Erythroblast (primary cell): ENCODE data around the gene PIGP.
A peak's percentile ranks its signal among the peaks of the same experiment; 100 is the strongest.
"Not testable (repeated sequence)": the region's sequence is repeated elsewhere in the genome, so short reads cannot be mapped to it uniquely, and the experiment has no call there.

ENCODE experiments used
- DNase-seq, 2 experiments: peaks; one replicate each; lab custom pipeline; 2025; lab: John Stamatoyannopoulos, UW
- GATA1 ChIP-seq: IDR thresholded peaks from 2 replicates; pipeline ENCODE4 v1.6.1; 2011; ENCODE audit warnings: low read depth, mild to moderate bottlenecking, control low read depth, low read length, moderate library complexity
- POLR2A ChIP-seq: IDR thresholded peaks from 2 replicates; pipeline ENCODE4 v1.6.1; 2011; ENCODE audit warnings: mild to moderate bottlenecking, low read length

The PIGP gene

DNA sequence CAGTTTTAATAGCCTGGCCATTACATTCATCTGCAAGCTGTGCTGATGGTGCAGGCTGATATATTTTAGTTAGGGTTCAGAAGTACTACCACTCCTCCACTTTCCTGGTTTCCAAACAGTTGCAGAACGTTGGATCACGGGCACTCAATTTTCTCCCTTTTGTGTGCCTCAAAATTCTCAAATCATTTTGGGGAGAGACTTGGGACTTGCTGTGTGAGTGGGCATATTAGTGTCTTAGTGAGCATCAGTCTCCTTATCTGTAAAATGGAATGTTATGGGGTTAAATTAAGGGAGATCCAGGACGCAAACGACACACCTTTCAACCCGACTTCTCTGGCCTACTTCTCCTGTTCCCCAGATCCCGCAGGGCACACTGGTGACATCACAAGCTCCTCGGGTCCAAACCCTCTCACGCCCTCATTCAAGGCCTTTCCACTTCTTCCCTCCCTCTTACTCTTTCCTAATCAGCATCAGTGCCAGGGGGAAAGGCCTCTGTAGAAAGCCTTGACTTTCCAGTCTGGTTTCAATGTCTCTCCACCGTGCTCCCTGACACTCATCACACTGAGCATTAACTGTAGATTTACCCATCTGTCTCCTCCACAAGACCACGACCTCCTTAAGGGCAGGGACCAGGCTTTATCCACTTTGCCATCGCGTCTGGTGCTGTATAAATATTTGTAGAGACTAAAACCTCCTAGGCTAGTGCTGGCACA, 1.2 kb downstream of the PIGP start:
- TF ChIP-seq GATA1 = no peak
- no peak for TF ChIP-seq POLR2A
- DNase-seq = peak; percentile 50 to 51

GRCh38 chr21:37065561-37066177, 7.2 kb downstream of the PIGP start:
- DNase-seq = no peak
- TF ChIP-seq GATA1 (no peak), POLR2A (no peak)

- DNase-seq = no peak
- no peak for TF ChIP-seq GATA1
- TF ChIP-seq POLR2A = no peak
Observed at GRCh38 chr21:37064841-37065240, 8.0 kb downstream of the PIGP start.

DNA sequence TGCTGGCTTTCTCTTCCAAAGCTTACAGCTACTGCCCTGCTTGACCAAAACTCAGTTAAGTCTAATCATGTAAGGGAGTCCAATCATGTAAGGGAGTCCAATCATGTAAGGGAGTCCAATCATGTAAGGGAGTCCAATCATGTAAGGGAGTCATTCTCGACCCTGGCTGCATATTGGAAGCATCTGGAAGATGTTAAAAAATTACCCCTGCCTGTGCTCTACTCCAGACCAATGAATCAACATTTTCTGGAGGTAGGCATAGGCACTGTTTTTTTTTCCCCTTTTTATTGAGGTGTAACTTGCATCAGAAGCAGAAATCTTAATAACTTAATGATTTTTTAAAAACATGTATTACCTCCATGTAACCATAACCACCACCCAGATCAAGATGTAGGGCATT, 9.4 kb downstream of the PIGP start:
- TF ChIP-seq GATA1 (no peak), POLR2A (no peak)
- no peak for DNase-seq

DNA sequence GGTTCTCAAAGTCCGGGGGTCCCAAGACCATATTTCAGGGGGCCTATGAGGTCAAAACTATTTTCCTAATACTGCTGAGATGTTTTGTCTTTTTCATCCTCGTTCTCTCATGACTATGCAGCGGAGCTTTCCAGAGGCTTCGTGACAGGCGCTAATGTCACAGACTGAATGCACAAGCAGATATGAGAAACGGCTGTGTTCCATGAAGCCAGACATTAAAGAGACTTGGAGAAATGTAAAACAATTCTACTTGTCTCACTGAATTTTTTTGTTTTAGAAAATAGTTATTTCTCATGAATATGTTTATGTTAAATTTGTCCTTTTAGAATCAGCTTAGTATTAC, 10.3 kb downstream of the PIGP start:
- DNase-seq = no peak
- TF ChIP-seq POLR2A (no peak), GATA1 (no peak)

DNA sequence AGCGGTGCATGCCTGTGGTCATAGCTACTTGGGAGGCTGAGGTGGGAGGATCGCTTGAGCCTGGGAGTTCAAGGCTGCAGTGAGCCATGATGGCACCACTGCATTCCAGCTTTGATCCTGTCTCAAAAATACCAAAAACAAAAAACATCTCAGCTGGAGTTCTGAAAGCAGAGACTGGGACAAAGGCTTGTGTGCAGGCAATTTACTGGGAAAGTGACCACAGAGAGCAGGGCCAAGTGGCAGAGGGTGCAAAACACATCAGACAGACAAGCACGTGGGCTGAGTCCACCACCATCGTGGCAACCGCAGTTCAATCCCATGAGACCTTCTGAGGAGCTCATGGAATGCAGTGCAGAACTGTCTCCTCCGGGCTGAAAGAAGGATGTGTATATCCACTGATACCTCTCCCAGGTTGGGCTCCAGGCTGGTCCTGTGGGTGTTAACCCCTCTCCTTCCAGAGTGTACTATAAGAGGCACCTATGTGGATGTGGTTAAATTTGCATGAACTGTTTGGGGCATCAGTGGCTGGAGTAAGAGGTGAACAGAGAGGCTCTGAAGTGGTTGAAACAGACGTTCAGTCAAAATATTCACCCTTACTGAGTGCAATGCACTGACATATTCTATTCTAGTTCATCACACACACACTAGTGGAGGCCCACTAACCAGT, 10.8 kb downstream of the PIGP start:
- no peak for DNase-seq
- TF ChIP-seq GATA1 (no peak), POLR2A (no peak)

- DNase-seq = no peak
- no peak for TF ChIP-seq POLR2A
- no peak for TF ChIP-seq GATA1
Observed at GRCh38 chr21:37060296-37060695, 12.6 kb downstream of the PIGP start.

DNA sequence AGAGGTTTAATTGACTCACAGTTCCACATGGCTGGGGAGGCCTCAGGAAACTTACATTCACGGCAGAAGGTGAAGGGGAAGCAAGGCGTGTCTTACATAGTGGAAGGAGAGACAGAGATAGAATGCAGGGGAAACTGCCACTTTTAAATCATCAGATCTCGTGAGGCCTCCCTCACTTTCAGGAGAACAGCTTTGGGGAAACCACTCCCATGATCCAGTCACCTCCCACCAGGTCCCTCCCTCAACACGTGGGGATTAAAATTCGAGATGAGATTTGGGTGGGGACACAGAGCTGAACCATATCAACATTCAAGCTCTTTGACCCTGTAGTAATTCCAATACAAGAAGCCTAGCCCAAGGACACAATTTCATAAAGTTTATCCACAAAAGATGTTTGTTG, 13.7 kb downstream of the PIGP start:
- DNase-seq = no peak
- TF ChIP-seq GATA1 (no peak), POLR2A (no peak)

DNA sequence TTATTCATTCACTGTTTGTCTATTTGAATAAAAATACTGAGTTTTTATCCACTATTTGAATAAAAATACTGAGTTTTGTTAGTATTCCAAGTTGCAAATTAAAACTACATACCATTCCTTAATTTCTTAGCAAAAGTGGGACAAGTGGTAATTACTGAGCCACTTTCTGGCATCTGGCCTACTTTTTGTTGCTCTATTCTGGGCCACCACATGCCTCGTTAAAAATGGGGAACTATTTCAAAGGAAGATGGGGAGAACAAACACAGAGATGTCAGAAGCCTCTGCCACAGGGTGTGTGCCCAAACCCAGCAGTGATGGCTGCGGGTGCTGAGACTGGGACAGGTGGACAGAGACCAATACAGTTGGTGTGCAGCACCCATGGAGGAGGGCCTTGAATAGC, 14.6 kb downstream of the PIGP start:
- no peak for DNase-seq
- TF ChIP-seq POLR2A (no peak), GATA1 (no peak)

DNA sequence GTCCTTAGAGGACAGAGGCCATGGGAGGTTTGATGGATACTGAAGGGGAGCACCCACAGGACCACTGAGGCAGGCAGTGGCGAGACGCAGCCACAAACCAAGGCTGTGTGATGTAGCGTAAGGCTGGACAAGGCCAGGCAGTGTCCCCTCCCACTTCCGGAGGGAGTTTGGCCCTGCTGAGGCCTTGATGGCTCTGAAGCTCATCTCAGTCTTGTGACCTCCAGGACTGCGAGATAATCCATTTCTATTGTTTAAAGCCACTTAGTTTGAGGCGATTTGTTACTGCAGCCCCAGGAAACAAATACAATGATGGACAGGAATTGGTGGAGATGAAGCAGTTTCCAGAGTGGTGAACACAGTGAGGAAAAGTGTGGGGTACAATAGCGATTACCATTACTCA, 15.3 kb downstream of the PIGP start:
- no peak for TF ChIP-seq POLR2A
- no peak for TF ChIP-seq GATA1
- DNase-seq = no peak

GRCh38 chr21:37055271-37055855, 17.5 kb downstream of the PIGP start:
- no peak for DNase-seq
- TF ChIP-seq GATA1 = no peak
- no peak for TF ChIP-seq POLR2A

DNA sequence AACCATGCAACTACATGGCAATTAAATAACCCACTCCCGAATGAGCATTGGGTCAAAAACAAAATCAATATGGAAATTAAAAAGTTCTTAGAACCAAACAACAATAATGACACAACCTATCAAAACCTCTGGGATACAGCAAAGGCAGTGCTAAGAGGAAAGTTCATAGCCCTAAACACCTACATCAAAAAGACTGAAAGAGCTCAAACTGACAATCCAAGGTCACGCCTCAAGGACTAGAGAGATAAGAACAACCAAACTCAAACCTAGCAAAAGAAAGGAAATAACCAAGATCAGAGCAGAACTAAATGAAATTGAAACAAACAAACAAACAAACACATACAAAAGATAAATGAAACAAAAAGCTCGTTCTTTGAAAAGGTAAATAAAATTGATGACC, 23.1 kb downstream of the PIGP start:
- DNase-seq = not testable (repeated sequence)

GRCh38 chr21:37047079-37047478, 25.8 kb downstream of the PIGP start:
- no peak for DNase-seq
- TF ChIP-seq GATA1 = no peak
- TF ChIP-seq POLR2A = no peak

DNA sequence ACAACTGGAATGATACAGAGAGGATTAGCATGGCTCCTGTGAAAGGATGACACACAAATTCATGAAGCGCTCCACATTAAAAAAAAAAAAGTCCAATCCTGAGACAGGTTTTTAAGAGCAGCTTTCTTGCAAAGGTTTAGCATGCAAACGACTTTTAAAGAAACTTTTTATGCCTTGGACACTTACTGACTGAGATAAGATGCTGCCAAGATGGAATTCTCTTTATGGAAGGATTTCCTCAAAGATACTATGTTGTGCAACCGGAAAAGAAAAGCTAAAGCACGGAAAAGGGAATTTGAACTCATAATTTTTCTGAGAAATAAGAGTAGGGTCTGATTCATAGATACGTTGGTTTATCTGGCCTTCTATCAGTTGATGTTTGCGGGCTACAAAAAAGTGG, 27.3 kb downstream of the PIGP start:
- DNase-seq = no peak
- no peak for TF ChIP-seq POLR2A
- no peak for TF ChIP-seq GATA1

GRCh38 chr21:37045149-37045548, 27.7 kb downstream of the PIGP start:
- no peak for DNase-seq
- TF ChIP-seq POLR2A = no peak
- TF ChIP-seq GATA1 = no peak
